OCI-LY7 (cell line): ENCODE measurements around the gene MRTFB. TPM values are rescaled to one million over a fixed set of nuclear protein-coding genes. Genes with fewer than 3 reads are reported as not detected.

Source experiments
- BruUV-seq: library from RNA; stranded (reverse); fragments of 400-500 nt; replicated peaks from 2 replicates; lab custom pipeline; 2021; lab: Mats Ljungman, UMichigan
- CTCF ChIA-PET: fragments of 300-600 bp; sonication (Branson Sonifier 250); formaldehyde crosslinking; loops from one replicate; lab custom pipeline; 2022; ENCODE audit warnings: antibody characterized with exemption; ENCODE audit not compliant: unreplicated experiment; lab: Charles Lee
- POLR2A ChIA-PET: fragments of 300-600 bp; sonication (Branson Sonifier 250); formaldehyde crosslinking; loops from one replicate; lab custom pipeline; 2022; ENCODE audit warnings: antibody characterized with exemption; lab: Charles Lee
- DNase-seq: peaks from one replicate; pipeline ENCODE4 v3.0.0-alpha.2; 2015; ENCODE audit warnings: low spot score
- H2AFZ ChIP-seq: fragments of 200-600 bp; sonication (generic), shearing (Covaris generic); 2 replicates; pipeline ENCODE4 v1.6.1; 2014; ENCODE audit warnings: mild to moderate bottlenecking, antibody characterized with exemption, low read length, moderate library complexity
- H3K27ac ChIP-seq: fragments of 200-600 bp; sonication (generic); 2 replicates; pipeline ENCODE4 v1.5.1; 2014; ENCODE audit warnings: mixed run types, low read depth, mild to moderate bottlenecking, moderate library complexity, low read length, inconsistent platforms; ENCODE audit not compliant: poor library complexity, severe bottlenecking
- H3K36me3 ChIP-seq: fragments of 200-600 bp; sonication (generic); 2 replicates; pipeline ENCODE4 v1.6.1; 2014; ENCODE audit warnings: mild to moderate bottlenecking, antibody characterized with exemption, low read length, moderate library complexity, mixed read lengths; ENCODE audit not compliant: insufficient read depth
- H3K4me1 ChIP-seq: fragments of 200-600 bp; sonication (generic); 2 replicates; pipeline ENCODE4 v1.5.1; 2014; ENCODE audit warnings: mild to moderate bottlenecking, low read length; ENCODE audit not compliant: insufficient read depth, poor library complexity, severe bottlenecking
- H3K4me2 ChIP-seq: fragments of 200-600 bp; sonication (generic); 2 replicates; pipeline ENCODE4 v1.6.1; 2014; ENCODE audit warnings: mild to moderate bottlenecking, low read length
- H3K4me3 ChIP-seq: fragments of 200-600 bp; sonication (generic); 2 replicates; pipeline ENCODE4 v1.5.1; 2014; ENCODE audit warnings: mild to moderate bottlenecking, low read depth, low read length; ENCODE audit not compliant: poor library complexity, severe bottlenecking
- H3K79me2 ChIP-seq: fragments of 200-600 bp; sonication (generic); 2 replicates; pipeline ENCODE4 v1.6.1; 2016; ENCODE audit warnings: low read depth, mild to moderate bottlenecking, low read length, moderate library complexity, mixed read lengths; ENCODE audit not compliant: insufficient read depth
- H3K9me2 ChIP-seq: fragments of 200-600 bp; sonication (generic); 2 replicates; pipeline ENCODE4 v1.6.1; 2016; ENCODE audit warnings: mild to moderate bottlenecking, low read length, mixed read lengths; ENCODE audit not compliant: insufficient read depth
- H3K9me3 ChIP-seq: fragments of 200-600 bp; sonication (generic); 2 replicates; pipeline ENCODE4 v1.6.1; 2014; ENCODE audit warnings: mild to moderate bottlenecking, mixed run types, low read length, mixed read lengths
- H4K20me1 ChIP-seq: fragments of 200-600 bp; sonication (generic); 2 replicates; pipeline ENCODE4 v1.6.1; 2014; ENCODE audit warnings: mild to moderate bottlenecking, antibody characterized with exemption, low read length, moderate library complexity, mixed read lengths; ENCODE audit not compliant: insufficient read depth
- CTCF ChIP-seq: fragments of 200-600 bp; sonication (generic); conservative IDR thresholded peaks from 2 replicates; pipeline ENCODE4 v1.5.1; 2014; ENCODE audit warnings: mild to moderate bottlenecking, antibody characterized with exemption, low read length, moderate library complexity, mixed read lengths
- EZH2phosphoT487 ChIP-seq: fragments of 200-600 bp; sonication (generic); IDR thresholded peaks from 2 replicates; pipeline ENCODE4 v1.6.1; 2018; ENCODE audit warnings: low read depth, borderline replicate concordance, mild to moderate bottlenecking, mixed run types, antibody characterized with exemption, low read length, moderate library complexity, mixed read lengths
- intact Hi-C: fragments of 100-400 bp; cut with micrococcal nuclease; formaldehyde crosslinking; loops from one replicate; pipeline ENCODE4 v1.10.0; 2022; ENCODE audit not compliant: unreplicated experiment
- total RNA-seq, 2 experiments: library from RNA; depleted of rRNA in 1 of 2; stranded (reverse); fragments of >200 nt in 1 of 2; shearing (Covaris generic) in 1 of 2; gene quantifications; 2 replicates each; pipeline ENCODE4 v1.2.3, GENCODE V29; 2014 to 2022

The MRTFB gene
- total RNA-seq, 2 experiments from 2014 or later, result 8.5 to 21.4 TPM

- CTCF ChIA-PET, result no interaction called here
- TF ChIP-seq CTCF (no peak), EZH2phosphoT487 (no peak)
- H2AFZ ChIP-seq, result no peak overlapping the region
- no peaks in the 10 kb centered on the region for H3K9me3 ChIP-seq
- POLR2A ChIA-PET, result interaction anchor here (0.6 to 1.1 kb wide), 3 partner anchors 12 to 296 kb away, joined by 3 to 4 read pairs (median 3); partner anchors contain the start of gene ERCC4
- H3K27ac ChIP-seq, result no peak overlapping the region
- DNase-seq, result no peak
- H3K4me2 ChIP-seq, result no peak overlapping the region
- intact Hi-C loops, result no loop called here
- H3K9me2 ChIP-seq, result no peaks in the 10 kb centered on the region
- H3K4me3 ChIP-seq, result no peak overlapping the region
- no peaks in the 10 kb centered on the region for H3K79me2 ChIP-seq
- H4K20me1 ChIP-seq, result no peaks in the 10 kb centered on the region
- no TSS peak for BruUV-seq
- 0 out of 2 replicates have a peak, but pooled peaks cover 3% of the 10 kb centered on the region for H3K36me3 ChIP-seq
- no peaks in the 10 kb centered on the region for H3K4me1 ChIP-seq
Measured at GRCh38 chr16:14215941-14216340, 144.8 kb downstream of the MRTFB start.

GRCh38 chr16:14219983-14220382, 148.9 kb downstream of the MRTFB start:
- DNase-seq, result no peak
- Histone ChIP-seq H3K4me2 (no peak overlapping the region), H4K20me1 (no peaks in the 10 kb centered on the region), H3K4me3 (no peak overlapping the region), H3K79me2 (no peaks in the 10 kb centered on the region), H3K36me3 (peaks cover 20% of the 10 kb centered on the region; the same call in 1 of the 2 replicates), H2AFZ (no peak overlapping the region), H3K9me3 (no peaks in the 10 kb centered on the region), H3K9me2 (no peaks in the 10 kb centered on the region), H3K4me1 (no peaks in the 10 kb centered on the region), H3K27ac (no peak overlapping the region)
- TF ChIP-seq EZH2phosphoT487, result no peak
- TF ChIP-seq CTCF, result no peak
- CTCF ChIA-PET, result no interaction called here
- POLR2A ChIA-PET, result interaction anchor here (0.5 to 1.3 kb wide), 4 partner anchors 12 to 40 kb away, joined by 3 to 4 read pairs (median 3); no protein-coding TSS in a partner anchor
- no TSS peak for BruUV-seq
- intact Hi-C loops, result no loop called here

GRCh38 chr16:14223632-14224031, 152.5 kb downstream of the MRTFB start:
- Histone ChIP-seq H3K36me3 (peaks cover 17% of the 10 kb centered on the region; the same call in 1 of the 2 replicates), H3K79me2 (no peaks in the 10 kb centered on the region), H3K9me3 (no peaks in the 10 kb centered on the region), H2AFZ (no peak overlapping the region), H3K9me2 (no peaks in the 10 kb centered on the region), H3K4me3 (no peak overlapping the region), H3K4me1 (no peaks in the 10 kb centered on the region), H3K4me2 (no peak overlapping the region), H4K20me1 (no peaks in the 10 kb centered on the region), H3K27ac (no peak overlapping the region)
- no peak for DNase-seq
- TF ChIP-seq CTCF, result no peak
- TF ChIP-seq EZH2phosphoT487, result no peak
- ChIA-PET CTCF (no interaction called here), POLR2A (no interaction called here)
- intact Hi-C loops, result no loop called here
- no TSS peak for BruUV-seq
